ENCODE measurements around the gene OGG1.
A peak's percentile ranks its signal among the peaks of the same experiment; 100 is the strongest.

The OGG1 gene

DNA sequence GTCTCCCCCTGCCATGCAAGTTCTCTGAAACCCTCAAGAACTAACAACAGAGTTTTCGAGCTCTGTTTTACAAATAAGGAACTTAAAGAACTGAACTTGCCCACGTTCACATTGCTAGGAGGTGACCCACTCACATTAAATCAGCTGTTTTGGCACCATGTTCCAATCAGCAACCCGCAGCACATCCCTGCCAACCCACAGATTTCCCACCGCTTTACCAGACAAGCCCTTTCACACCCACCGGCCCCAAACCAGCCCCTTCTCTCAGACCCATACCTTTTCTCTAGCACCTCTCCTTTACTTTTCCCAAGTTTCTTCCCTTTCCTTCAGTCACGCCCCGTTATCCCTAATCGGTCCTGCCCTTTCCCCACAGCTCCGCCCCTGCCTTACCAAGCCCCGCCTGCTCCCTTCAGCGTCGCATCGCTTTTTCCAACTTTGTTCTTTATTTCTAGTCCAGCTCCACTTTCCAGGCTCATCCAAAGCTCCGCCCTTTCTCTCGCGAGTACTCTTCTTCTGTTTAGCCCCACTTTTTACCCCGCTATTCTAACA, 19.0 kb upstream of the OGG1 start:
- ATAC-seq: peak; percentile 86
- TF ChIP-seq OSR1 (CRISPR knock-in tag; IDR thresholded peaks at IDR 0.05): no peak
- TF ChIP-seq CSDC2 (CRISPR knock-in tag; IDR thresholded peaks at IDR 0.05): no peak
- TF ChIP-seq ZNF70 (CRISPR knock-in tag; IDR thresholded peaks at IDR 0.05): no peak
- TF ChIP-seq ZNF8 (CRISPR knock-in tag; IDR thresholded peaks at IDR 0.05): no peak

DNA sequence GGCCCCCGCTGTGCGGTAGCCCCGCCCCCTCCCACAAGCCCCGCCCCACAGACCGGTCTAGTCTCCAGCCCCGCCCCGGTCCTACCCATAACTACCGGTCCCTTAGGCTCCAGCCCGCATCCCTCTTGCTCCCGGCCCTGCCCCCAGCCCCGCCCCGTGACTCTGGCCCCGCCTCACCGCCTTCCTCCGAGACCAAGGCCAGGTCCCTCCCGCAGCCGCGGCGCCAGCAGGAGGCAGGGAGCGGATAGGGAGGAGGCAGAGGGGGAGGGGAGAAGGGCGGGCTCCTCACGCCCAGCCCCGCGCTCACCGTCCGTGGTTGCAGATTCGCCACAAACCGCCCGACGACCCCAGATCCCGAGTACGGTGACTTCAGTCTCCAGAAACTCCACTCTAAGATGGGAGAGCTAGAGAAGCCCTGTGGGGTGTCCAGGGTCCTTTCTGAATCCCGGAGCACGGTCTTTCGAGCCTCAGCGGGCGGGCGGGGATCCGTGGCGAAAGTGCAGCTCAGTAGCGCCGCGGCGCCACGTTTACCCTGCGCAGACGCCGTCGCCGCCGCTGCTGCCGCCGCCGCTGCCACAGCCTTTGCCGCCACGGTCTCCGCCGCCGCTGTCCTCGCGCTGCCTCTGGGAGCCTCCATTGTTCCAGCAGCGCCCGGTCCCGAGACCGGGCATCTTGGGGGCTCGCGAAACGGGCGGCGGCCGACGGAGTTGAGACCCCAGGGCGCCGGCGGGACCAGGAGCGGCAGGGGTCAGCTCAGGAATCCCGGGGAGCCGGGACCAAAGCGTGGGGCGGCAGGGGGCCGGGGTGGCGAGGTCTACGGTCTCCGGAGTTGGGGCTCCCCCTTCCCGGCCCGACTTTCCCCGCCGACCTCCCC, 18.3 kb upstream of the OGG1 start, which contains the start of gene BRPF1:
Gene BRPF1, plus strand, starts transcription at position 530 of the 874 bp plus-strand sequence. CDS start 2,406 bp downstream, outside the sequence.
- ATAC-seq: peak; percentile 96
- TF ChIP-seq ARNTL (CRISPR knock-in tag; IDR thresholded peaks at IDR 0.05; ENCODE audit: borderline replicate concordance, low read depth) (no peak), ZFP3 (CRISPR knock-in tag; IDR thresholded peaks at IDR 0.05) (0 out of 2 replicates have a peak, but pooled peaks have one; percentile 26)

DNA sequence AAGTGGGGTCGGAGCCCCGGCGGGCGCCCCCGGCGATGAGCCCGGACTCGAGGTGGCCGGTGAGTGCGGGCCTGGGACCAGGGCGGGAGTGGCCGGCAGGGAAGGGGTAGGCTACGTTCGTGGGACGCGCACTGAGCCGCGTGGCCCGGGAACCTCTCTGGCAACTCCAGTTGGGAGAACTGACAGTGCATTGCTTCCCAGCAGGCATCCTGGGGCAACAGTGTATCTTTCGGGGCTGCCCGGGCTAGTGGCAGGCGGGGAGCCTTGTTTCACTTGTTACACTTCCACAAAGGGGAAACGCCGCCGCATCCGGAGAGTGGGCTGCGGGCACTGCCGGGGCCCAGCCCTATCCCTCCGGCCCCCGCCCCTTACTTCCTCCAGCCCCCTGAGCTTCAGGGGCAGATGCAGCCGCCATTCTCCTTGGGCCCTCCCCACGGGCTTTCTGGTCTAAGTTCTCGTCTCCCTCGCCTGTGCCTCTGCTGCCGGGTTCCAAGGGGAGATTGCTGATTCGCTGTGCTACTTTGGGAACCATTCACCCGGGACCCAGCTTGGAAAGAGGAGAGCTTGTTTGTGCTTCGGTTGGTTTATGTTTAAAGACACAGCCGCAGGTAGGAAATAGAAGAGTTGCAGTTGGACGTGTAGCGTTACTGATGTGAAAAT, 17.5 kb upstream of the OGG1 start:
- no peak for TF ChIP-seq ZC3H10 (CRISPR knock-in tag; IDR thresholded peaks at IDR 0.05)
- no peak for TF ChIP-seq ZNF8 (CRISPR knock-in tag; IDR thresholded peaks at IDR 0.05)
- TF ChIP-seq, protein P1, sequence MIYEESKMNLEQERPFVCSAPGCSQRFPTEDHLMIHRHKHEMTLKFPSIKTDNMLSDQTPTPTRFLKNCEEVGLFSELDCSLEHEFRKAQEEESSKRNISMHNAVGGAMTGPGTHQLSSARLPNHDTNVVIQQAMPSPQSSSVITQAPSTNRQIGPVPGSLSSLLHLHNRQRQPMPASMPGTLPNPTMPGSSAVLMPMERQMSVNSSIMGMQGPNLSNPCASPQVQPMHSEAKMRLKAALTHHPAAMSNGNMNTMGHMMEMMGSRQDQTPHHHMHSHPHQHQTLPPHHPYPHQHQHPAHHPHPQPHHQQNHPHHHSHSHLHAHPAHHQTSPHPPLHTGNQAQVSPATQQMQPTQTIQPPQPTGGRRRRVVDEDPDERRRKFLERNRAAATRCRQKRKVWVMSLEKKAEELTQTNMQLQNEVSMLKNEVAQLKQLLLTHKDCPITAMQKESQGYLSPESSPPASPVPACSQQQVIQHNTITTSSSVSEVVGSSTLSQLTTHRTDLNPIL (CRISPR knock-in tag; IDR thresholded peaks at IDR 0.05; ENCODE audit: low read depth): no peak
- no peak for TF ChIP-seq TOX (CRISPR knock-in tag; IDR thresholded peaks at IDR 0.05; ENCODE audit: borderline replicate concordance)
- no peak for TF ChIP-seq ZFP3 (CRISPR knock-in tag; IDR thresholded peaks at IDR 0.05)
- TF ChIP-seq, protein P2, sequence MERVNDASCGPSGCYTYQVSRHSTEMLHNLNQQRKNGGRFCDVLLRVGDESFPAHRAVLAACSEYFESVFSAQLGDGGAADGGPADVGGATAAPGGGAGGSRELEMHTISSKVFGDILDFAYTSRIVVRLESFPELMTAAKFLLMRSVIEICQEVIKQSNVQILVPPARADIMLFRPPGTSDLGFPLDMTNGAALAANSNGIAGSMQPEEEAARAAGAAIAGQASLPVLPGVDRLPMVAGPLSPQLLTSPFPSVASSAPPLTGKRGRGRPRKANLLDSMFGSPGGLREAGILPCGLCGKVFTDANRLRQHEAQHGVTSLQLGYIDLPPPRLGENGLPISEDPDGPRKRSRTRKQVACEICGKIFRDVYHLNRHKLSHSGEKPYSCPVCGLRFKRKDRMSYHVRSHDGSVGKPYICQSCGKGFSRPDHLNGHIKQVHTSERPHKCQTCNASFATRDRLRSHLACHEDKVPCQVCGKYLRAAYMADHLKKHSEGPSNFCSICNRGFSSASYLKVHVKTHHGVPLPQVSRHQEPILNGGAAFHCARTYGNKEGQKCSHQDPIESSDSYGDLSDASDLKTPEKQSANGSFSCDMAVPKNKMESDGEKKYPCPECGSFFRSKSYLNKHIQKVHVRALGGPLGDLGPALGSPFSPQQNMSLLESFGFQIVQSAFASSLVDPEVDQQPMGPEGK (CRISPR knock-in tag; IDR thresholded peaks at IDR 0.05; ENCODE audit: borderline replicate concordance): no peak
- no peak for TF ChIP-seq OSR1 (CRISPR knock-in tag; IDR thresholded peaks at IDR 0.05)
- no peak for TF ChIP-seq ISL1 (CRISPR knock-in tag; IDR thresholded peaks at IDR 0.05)
- no peak for TF ChIP-seq ESRRG (CRISPR knock-in tag; IDR thresholded peaks at IDR 0.05)
- TF ChIP-seq, protein P3, sequence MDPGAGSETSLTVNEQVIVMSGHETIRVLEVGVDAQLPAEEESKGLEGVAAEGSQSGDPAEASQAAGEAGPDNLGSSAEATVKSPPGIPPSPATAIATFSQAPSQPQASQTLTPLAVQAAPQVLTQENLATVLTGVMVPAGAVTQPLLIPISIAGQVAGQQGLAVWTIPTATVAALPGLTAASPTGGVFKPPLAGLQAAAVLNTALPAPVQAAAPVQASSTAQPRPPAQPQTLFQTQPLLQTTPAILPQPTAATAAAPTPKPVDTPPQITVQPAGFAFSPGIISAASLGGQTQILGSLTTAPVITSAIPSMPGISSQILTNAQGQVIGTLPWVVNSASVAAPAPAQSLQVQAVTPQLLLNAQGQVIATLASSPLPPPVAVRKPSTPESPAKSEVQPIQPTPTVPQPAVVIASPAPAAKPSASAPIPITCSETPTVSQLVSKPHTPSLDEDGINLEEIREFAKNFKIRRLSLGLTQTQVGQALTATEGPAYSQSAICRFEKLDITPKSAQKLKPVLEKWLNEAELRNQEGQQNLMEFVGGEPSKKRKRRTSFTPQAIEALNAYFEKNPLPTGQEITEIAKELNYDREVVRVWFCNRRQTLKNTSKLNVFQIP (CRISPR knock-in tag; IDR thresholded peaks at IDR 0.05; ENCODE audit: borderline replicate concordance, low read depth): no peak
- TF ChIP-seq BACH2 (CRISPR knock-in tag; IDR thresholded peaks at IDR 0.05; ENCODE audit: borderline replicate concordance): no peak
- ATAC-seq: peak; percentile 13

DNA sequence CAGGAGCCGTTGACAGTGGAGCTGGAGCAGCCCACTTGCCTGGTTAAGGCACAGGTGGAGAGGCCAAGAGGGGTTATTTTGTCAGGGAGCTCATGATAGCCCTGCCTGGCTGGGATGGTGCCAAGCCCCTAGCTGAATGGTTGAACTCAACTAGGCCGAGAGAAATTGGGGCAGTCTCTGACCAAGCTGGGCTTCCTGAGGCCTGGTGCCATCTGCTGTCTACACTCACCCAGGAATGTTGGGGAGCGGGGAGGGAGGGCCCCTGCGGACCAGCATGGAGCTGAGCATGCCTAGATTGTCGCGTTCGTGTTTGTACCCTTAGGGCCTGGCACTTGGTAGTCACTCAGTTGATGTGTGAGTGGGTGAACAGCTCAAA, 17.0 kb upstream of the OGG1 start:
- no peak for ATAC-seq
- no peak for TF ChIP-seq BACH2 (CRISPR knock-in tag; IDR thresholded peaks at IDR 0.05; ENCODE audit: borderline replicate concordance)
- TF ChIP-seq, protein P2 (CRISPR knock-in tag; IDR thresholded peaks at IDR 0.05; ENCODE audit: borderline replicate concordance): no peak
- TF ChIP-seq RARB (CRISPR knock-in tag; IDR thresholded peaks at IDR 0.05): no peak
- TF ChIP-seq TOX (CRISPR knock-in tag; IDR thresholded peaks at IDR 0.05; ENCODE audit: borderline replicate concordance): no peak
- TF ChIP-seq, protein P4, sequence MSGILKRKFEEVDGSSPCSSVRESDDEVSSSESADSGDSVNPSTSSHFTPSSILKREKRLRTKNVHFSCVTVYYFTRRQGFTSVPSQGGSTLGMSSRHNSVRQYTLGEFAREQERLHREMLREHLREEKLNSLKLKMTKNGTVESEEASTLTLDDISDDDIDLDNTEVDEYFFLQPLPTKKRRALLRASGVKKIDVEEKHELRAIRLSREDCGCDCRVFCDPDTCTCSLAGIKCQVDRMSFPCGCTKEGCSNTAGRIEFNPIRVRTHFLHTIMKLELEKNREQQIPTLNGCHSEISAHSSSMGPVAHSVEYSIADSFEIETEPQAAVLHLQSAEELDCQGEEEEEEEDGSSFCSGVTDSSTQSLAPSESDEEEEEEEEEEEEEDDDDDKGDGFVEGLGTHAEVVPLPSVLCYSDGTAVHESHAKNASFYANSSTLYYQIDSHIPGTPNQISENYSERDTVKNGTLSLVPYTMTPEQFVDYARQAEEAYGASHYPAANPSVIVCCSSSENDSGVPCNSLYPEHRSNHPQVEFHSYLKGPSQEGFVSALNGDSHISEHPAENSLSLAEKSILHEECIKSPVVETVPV (CRISPR knock-in tag; IDR thresholded peaks at IDR 0.05): no peak
- no peak for TF ChIP-seq ZFP30 (CRISPR knock-in tag; IDR thresholded peaks at IDR 0.05)
- TF ChIP-seq, protein P1 (CRISPR knock-in tag; IDR thresholded peaks at IDR 0.05; ENCODE audit: low read depth): no peak
- no peak for TF ChIP-seq ESRRG (CRISPR knock-in tag; IDR thresholded peaks at IDR 0.05)
- no peak for TF ChIP-seq ZC3H10 (CRISPR knock-in tag; IDR thresholded peaks at IDR 0.05)
- TF ChIP-seq, protein P5, sequence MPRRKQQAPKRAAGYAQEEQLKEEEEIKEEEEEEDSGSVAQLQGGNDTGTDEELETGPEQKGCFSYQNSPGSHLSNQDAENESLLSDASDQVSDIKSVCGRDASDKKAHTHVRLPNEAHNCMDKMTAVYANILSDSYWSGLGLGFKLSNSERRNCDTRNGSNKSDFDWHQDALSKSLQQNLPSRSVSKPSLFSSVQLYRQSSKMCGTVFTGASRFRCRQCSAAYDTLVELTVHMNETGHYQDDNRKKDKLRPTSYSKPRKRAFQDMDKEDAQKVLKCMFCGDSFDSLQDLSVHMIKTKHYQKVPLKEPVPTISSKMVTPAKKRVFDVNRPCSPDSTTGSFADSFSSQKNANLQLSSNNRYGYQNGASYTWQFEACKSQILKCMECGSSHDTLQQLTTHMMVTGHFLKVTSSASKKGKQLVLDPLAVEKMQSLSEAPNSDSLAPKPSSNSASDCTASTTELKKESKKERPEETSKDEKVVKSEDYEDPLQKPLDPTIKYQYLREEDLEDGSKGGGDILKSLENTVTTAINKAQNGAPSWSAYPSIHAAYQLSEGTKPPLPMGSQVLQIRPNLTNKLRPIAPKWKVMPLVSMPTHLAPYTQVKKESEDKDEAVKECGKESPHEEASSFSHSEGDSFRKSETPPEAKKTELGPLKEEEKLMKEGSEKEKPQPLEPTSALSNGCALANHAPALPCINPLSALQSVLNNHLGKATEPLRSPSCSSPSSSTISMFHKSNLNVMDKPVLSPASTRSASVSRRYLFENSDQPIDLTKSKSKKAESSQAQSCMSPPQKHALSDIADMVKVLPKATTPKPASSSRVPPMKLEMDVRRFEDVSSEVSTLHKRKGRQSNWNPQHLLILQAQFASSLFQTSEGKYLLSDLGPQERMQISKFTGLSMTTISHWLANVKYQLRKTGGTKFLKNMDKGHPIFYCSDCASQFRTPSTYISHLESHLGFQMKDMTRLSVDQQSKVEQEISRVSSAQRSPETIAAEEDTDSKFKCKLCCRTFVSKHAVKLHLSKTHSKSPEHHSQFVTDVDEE (CRISPR knock-in tag; IDR thresholded peaks at IDR 0.05): no peak
- TF ChIP-seq OSR1 (CRISPR knock-in tag; IDR thresholded peaks at IDR 0.05): no peak
- TF ChIP-seq ZFP3 (CRISPR knock-in tag; IDR thresholded peaks at IDR 0.05): no peak
- TF ChIP-seq ARNTL (CRISPR knock-in tag; IDR thresholded peaks at IDR 0.05; ENCODE audit: borderline replicate concordance, low read depth): no peak
- TF ChIP-seq CSDC2 (CRISPR knock-in tag; IDR thresholded peaks at IDR 0.05): no peak
